Neuronal stem cell (in vitro differentiated cells): ENCODE results near the gene SYNE1.
A peak's percentile ranks its signal among the peaks of the same experiment; 100 is the strongest.
"Not testable (repeated sequence)": the region's sequence is repeated elsewhere in the genome, so short reads cannot be mapped to it uniquely, and the experiment has no call there.

Experiments used
- DNase-seq: peaks from one replicate; pipeline ENCODE4 v3.0.0-alpha.2; 2013; ENCODE audit warnings: low spot score
- H2AFZ ChIP-seq: one replicate; pipeline ENCODE4 v1.6.1; 2013; ENCODE audit warnings: mild to moderate bottlenecking, low read length, inconsistent platforms
- H2AK5ac ChIP-seq: 2 replicates; pipeline ENCODE4 v1.6.1; 2013; ENCODE audit warnings: low read depth, mild to moderate bottlenecking, inconsistent platforms, low read length, moderate library complexity, mixed read lengths
- H2BK120ac ChIP-seq: 2 replicates; pipeline ENCODE4 v1.6.1; 2013; ENCODE audit warnings: low read depth, mild to moderate bottlenecking, inconsistent platforms, low read length, moderate library complexity, mixed read lengths
- H2BK12ac ChIP-seq: one replicate; pipeline ENCODE4 v1.6.1; 2013; ENCODE audit warnings: low read length, inconsistent platforms
- H2BK15ac ChIP-seq: 2 replicates; pipeline ENCODE4 v1.6.1; 2013; ENCODE audit warnings: mild to moderate bottlenecking, low read length, inconsistent platforms, mixed read lengths
- H2BK5ac ChIP-seq: one replicate; pipeline ENCODE4 v1.6.1; 2013; ENCODE audit warnings: inconsistent platforms, mild to moderate bottlenecking, low read length, moderate library complexity
- H3K14ac ChIP-seq: one replicate; pipeline ENCODE4 v1.6.1; 2013; ENCODE audit warnings: low read length, inconsistent platforms
- H3K18ac ChIP-seq: 2 replicates; pipeline ENCODE4 v1.6.1; 2013; ENCODE audit warnings: low read length, inconsistent platforms
- H3K23ac ChIP-seq: 2 replicates; pipeline ENCODE4 v1.6.1; 2013; ENCODE audit warnings: low read depth, mild to moderate bottlenecking, mixed read lengths, low read length, inconsistent platforms; ENCODE audit not compliant: poor library complexity
- H3K27ac ChIP-seq: replicated peaks from 3 replicates; pipeline ENCODE4 v1.5.1; 2013; ENCODE audit warnings: low read length, inconsistent platforms
- H3K27me3 ChIP-seq, 3 experiments: 2 replicates each; pipeline ENCODE4 v1.6.1; 2013; ENCODE audit warnings: low read length in 3 of 3, mild to moderate bottlenecking in 2 of 3, inconsistent platforms in 1 of 3, low read depth in 1 of 3, mixed read lengths in 1 of 3, moderate library complexity in 1 of 3; ENCODE audit not compliant: control insufficient read depth in 3 of 3, insufficient read depth in 3 of 3
- H3K36me3 ChIP-seq, 2 donors: replicated peaks in 1 of 2; 2 replicates each; pipeline ENCODE4 v1.6.1; 2013; ENCODE audit warnings: low read length in 2 of 2; ENCODE audit not compliant: control insufficient read depth in 2 of 2, insufficient read depth in 2 of 2
- H3K4ac ChIP-seq: 2 replicates; pipeline ENCODE4 v1.6.1; 2013; ENCODE audit warnings: inconsistent platforms, mild to moderate bottlenecking, low read length, moderate library complexity
- H3K4me1 ChIP-seq, 2 donors: 1 replicate in 1 of 2; 2 replicates in 1 of 2; pipeline ENCODE4 v1.6.1; 2013; ENCODE audit warnings: low read length in 2 of 2, low read depth in 1 of 2; ENCODE audit not compliant: control insufficient read depth in 2 of 2, insufficient read depth in 1 of 2
- H3K4me2 ChIP-seq: one replicate; pipeline ENCODE4 v1.6.1; 2013; ENCODE audit warnings: mild to moderate bottlenecking, low read length, inconsistent platforms; ENCODE audit not compliant: insufficient read depth, poor library complexity, severe bottlenecking
- H3K4me3 ChIP-seq, 2 donors: 2 replicates each; pipeline ENCODE4 v1.5.1; 2013; ENCODE audit warnings: low read length in 2 of 2, mild to moderate bottlenecking in 2 of 2, inconsistent platforms in 1 of 2, moderate library complexity in 1 of 2
- H3K79me1 ChIP-seq: one replicate; pipeline ENCODE4 v1.6.1; 2013; ENCODE audit warnings: low read depth, mild to moderate bottlenecking, inconsistent platforms, low read length, moderate library complexity
- H3K9ac ChIP-seq: one replicate; pipeline ENCODE4 v1.6.1; 2013; ENCODE audit warnings: mild to moderate bottlenecking, low read depth, low read length, inconsistent platforms; ENCODE audit not compliant: poor library complexity
- H3K9me3 ChIP-seq, 2 donors: replicated peaks in 1 of 2; 2 replicates each; pipeline versions ENCODE3 to v1.6.1; 2013; ENCODE audit warnings: low read length in 2 of 2, mild to moderate bottlenecking in 2 of 2, inconsistent platforms in 1 of 2, low read depth in 1 of 2, mixed read lengths in 1 of 2, moderate library complexity in 1 of 2; ENCODE audit not compliant: control insufficient read depth in 2 of 2, insufficient read depth in 1 of 2
- H4K8ac ChIP-seq: one replicate; pipeline ENCODE4 v1.6.1; 2013; ENCODE audit warnings: low read depth, mild to moderate bottlenecking, inconsistent platforms, low read length, moderate library complexity
- H4K91ac ChIP-seq: one replicate; pipeline ENCODE4 v1.6.1; 2013; ENCODE audit warnings: low read length, low read depth, mild to moderate bottlenecking, inconsistent platforms; ENCODE audit not compliant: poor library complexity
- WGBS, 2 donors: extraction: QIAGEN DNeasy Blood & Tissue Kit; methylation state at CpG; one replicate each; pipeline ENCODE4 v1.1.7; 2013; ENCODE audit warnings: missing lambda C conversion rate in 2 of 2, mixed read lengths in 1 of 2; ENCODE audit not compliant: insufficient read length in 2 of 2, insufficient replicate concordance in 1 of 2; ENCODE audit errors: extremely low coverage in 2 of 2; 5-methylcytosine and 5-hydroxymethylcytosine counted together

The SYNE1 gene

DNA sequence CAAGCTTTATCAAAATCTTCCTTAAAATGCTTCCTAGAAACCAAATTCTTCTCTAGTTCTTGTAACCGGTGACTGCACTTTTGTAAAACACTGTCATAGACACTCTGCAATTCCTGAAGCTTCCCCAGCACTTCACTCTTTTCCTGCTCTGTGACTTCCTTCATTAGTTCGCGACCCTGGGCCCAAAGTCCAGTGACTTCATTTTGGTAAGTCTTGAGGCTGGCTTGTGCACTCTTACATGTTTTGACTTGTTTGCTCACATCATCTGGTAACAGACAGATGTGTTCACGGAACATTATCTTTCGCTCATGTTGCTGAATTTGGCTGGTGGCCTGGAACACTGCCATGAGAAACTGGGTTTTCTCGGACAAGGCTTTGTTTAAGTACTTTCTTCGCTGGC lies 306.2 kb downstream of the SYNE1 start:
- no peak overlapping the region for H3K23ac ChIP-seq
- no peak overlapping the region for H4K8ac ChIP-seq
- no peak overlapping the region for H2AFZ ChIP-seq
- no peak overlapping the region for H2BK120ac ChIP-seq
- H3K14ac ChIP-seq: no peak overlapping the region
- H4K91ac ChIP-seq: no peak overlapping the region
- H3K4me2 ChIP-seq: no peak overlapping the region
- no peaks in the 10 kb centered on the region for H3K9me3 ChIP-seq
- H2BK5ac ChIP-seq: no peak overlapping the region
- no peaks in the 10 kb centered on the region for H3K4me1 ChIP-seq
- H3K27me3 ChIP-seq: no peaks in the 10 kb centered on the region
- H3K4me3 ChIP-seq: no peak overlapping the region
- no peak overlapping the region for H2BK12ac ChIP-seq
- H3K4ac ChIP-seq: no peak overlapping the region
- no peak for DNase-seq
- H3K27ac ChIP-seq: no peak overlapping the region
- no peak overlapping the region for H3K18ac ChIP-seq
- no peaks in the 10 kb centered on the region for H3K79me1 ChIP-seq
- no peak overlapping the region for H2BK15ac ChIP-seq
- H2AK5ac ChIP-seq: no peak overlapping the region
- H3K36me3 ChIP-seq: no peaks in the 10 kb centered on the region
- WGBS, 2 donors: no CpG with 5 or more reads among the region's 7 CpGs
- H3K9ac ChIP-seq: no peak overlapping the region

DNA sequence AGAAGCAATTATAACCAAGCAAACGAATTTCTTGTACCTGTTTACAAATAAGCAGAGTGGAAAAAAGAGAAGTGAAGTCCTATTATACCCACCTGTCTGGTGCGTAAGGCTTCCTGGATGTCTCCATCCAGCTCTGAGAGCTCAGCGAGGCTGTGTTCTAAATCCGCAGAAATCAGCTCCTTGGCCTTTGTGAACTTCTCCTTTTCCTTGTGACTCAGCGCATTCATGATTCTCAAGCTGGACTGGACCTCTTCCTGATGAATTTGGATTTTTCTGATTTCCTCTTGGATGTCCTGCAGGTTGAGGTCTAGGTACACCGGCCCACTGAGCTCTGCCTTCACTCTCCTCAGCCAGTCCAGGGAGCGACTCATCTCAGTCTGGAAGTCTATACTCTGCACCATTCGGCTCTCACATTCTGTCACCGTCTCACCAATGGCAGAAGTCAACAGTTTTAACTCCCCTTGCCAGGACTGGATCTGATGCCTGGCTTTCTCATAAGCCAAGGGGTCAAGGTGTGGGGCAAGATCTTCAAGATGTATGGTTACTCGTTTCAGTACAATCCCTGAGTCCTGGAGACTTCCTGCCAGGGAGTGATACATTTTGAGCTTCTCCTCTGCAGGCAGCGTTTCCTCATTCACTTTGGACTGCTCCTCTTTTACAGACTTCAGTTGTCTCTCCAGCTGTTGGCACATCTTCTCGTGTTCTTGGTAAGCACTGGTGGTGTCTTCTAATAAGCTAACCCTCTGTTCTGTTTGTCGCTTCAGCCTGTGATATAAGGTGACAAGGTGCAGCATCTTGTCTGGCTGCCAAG lies 307.3 kb downstream of the SYNE1 start:
- no peaks in the 10 kb centered on the region for H3K27me3 ChIP-seq
- no peak for DNase-seq
- H3K36me3 ChIP-seq: no peaks in the 10 kb centered on the region
- no peak overlapping the region for H2BK120ac ChIP-seq
- no CpG with 5 or more reads among the region's 13 CpGs for WGBS, 2 donors
- no peak overlapping the region for H2BK12ac ChIP-seq
- no peaks in the 10 kb centered on the region for H3K4me1 ChIP-seq
- no peak overlapping the region for H3K18ac ChIP-seq
- H3K4ac ChIP-seq: no peak overlapping the region
- H2BK5ac ChIP-seq: no peak overlapping the region
- no peak overlapping the region for H2AK5ac ChIP-seq
- no peak overlapping the region for H4K8ac ChIP-seq
- no peak overlapping the region for H3K14ac ChIP-seq
- H3K4me3 ChIP-seq: no peak overlapping the region
- no peak overlapping the region for H4K91ac ChIP-seq
- no peak overlapping the region for H3K4me2 ChIP-seq
- no peak overlapping the region for H3K27ac ChIP-seq
- H3K23ac ChIP-seq: no peak overlapping the region
- no peak overlapping the region for H2BK15ac ChIP-seq
- no peaks in the 10 kb centered on the region for H3K9me3 ChIP-seq
- H3K79me1 ChIP-seq: no peaks in the 10 kb centered on the region
- H2AFZ ChIP-seq: no peak overlapping the region
- H3K9ac ChIP-seq: no peak overlapping the region

DNA sequence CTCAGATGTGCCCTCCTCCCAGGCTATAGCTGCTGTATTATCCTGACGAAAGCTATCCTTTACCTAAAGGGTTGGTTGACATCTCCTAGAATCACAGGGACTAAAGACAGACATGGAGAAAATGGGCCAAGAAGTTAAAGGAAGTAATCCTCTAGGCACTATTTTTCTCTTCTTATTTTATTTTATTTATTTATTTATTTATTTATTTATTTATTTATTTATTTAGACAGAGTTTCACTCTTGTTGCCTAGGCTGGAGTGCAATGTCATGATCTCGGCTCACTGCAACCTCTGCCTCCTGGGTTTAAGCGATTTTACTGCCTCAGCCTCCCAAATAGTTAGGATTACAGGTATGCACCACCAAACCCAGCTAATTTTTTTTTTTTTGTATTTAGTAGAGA lies 309.0 kb downstream of the SYNE1 start:
- not testable (repeated sequence) for H2BK15ac ChIP-seq, H3K9me3 ChIP-seq, H3K27ac ChIP-seq, H3K4me2 ChIP-seq, H4K8ac ChIP-seq, H3K79me1 ChIP-seq, H3K18ac ChIP-seq, H3K36me3 ChIP-seq, H3K4me1 ChIP-seq, H2AFZ ChIP-seq, H3K23ac ChIP-seq, H2BK5ac ChIP-seq, H2BK120ac ChIP-seq, H2BK12ac ChIP-seq, H2AK5ac ChIP-seq, DNase-seq, H3K9ac ChIP-seq, H3K4me3 ChIP-seq, H3K27me3 ChIP-seq, H3K4ac ChIP-seq, H3K14ac ChIP-seq, H4K91ac ChIP-seq
- no CpG with 5 or more reads among the region's 3 CpGs for WGBS, 2 donors

DNA sequence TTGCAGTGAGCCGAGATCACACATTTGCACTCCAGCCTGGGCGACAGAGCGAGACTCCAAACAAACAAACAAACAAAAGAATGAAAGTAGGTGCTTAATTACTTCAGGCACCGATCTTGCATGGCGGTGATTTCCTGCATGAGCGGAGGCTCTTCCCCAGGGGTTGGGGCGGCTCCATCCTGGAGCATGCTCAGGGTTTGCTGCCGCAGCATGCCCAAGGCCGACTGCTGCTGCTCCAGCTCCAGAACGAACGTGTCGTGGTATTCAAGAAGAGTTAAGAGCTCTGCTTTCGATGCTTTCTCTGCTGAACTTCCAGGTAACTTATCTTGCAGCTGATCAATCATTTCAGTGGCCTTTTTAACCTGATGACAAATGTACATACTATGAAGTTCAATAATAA lies 313.8 kb downstream of the SYNE1 start:
- Histone ChIP-seq H3K27me3 (no peaks in the 10 kb centered on the region), H2AFZ (no peak overlapping the region), H2BK12ac (no peak overlapping the region), H3K36me3 (no peaks in the 10 kb centered on the region), H2AK5ac (no peak overlapping the region), H3K4me2 (peak overlapping the region; percentile 13), H3K4me1 (no peaks in the 10 kb centered on the region), H3K14ac (no peak overlapping the region), H3K23ac (no peak overlapping the region), H3K79me1 (no peaks in the 10 kb centered on the region), H2BK120ac (no peak overlapping the region), H3K4ac (no peak overlapping the region), H3K4me3 (peak overlapping the region in 1 of 2 donors; percentile 55), H3K9ac (no peak overlapping the region), H2BK5ac (no peak overlapping the region), H3K27ac (no peak overlapping the region), H4K8ac (no peak overlapping the region), H2BK15ac (no peak overlapping the region), H3K9me3 (no peaks in the 10 kb centered on the region), H4K91ac (no peak overlapping the region), H3K18ac (no peak overlapping the region)
- no CpG with 5 or more reads among the region's 13 CpGs for WGBS, 2 donors
- DNase-seq: no peak
